Spleen (tissue), 11 donors: ENCODE data around the gene BEND7. TPM values are rescaled to one million over a fixed set of nuclear protein-coding genes. Genes with fewer than 3 reads are reported as not detected.

ENCODE experiments used
- DNase-seq: peaks from one replicate; pipeline ENCODE4 v3.0.0-alpha.2; 2020
- H3K27ac ChIP-seq, 8 donors: fragments of 200-600 bp; sonication (generic) in 7 of 8; 1 replicate in 4 of 8; 2 replicates in 4 of 8; pipeline versions ENCODE4 v1.5.0 to v1.8.0; 2016 to 2021; ENCODE audit warnings: inconsistent platforms in 4 of 8, mild to moderate bottlenecking in 4 of 8, moderate library complexity in 1 of 8
- H3K27me3 ChIP-seq, 7 donors: fragments of 200-600 bp; sonication (generic) in 6 of 7; replicated peaks in 1 of 7; 1 replicate in 4 of 7; 2 replicates in 3 of 7; pipeline versions ENCODE4 v1.5.0 to v1.8.0; 2016 to 2021; ENCODE audit warnings: inconsistent platforms in 3 of 7, mild to moderate bottlenecking in 1 of 7
- H3K36me3 ChIP-seq, 6 donors: fragments of 200-600 bp; sonication (generic) in 5 of 6; 1 replicate in 4 of 6; 2 replicates in 2 of 6; pipeline versions ENCODE4 v1.5.0 to v1.8.0; 2016 to 2021; ENCODE audit warnings: inconsistent platforms in 2 of 6
- H3K4me1 ChIP-seq, 6 donors: fragments of 200-600 bp; sonication (generic) in 5 of 6; 1 replicate in 3 of 6; 2 replicates in 3 of 6; pipeline versions ENCODE4 v1.5.0 to v1.8.0; 2016 to 2021; ENCODE audit warnings: inconsistent platforms in 3 of 6
- H3K4me3 ChIP-seq, 8 donors: fragments of 200-600 bp; sonication (generic) in 7 of 8; 1 replicate in 4 of 8; 2 replicates in 4 of 8; pipeline versions ENCODE4 v1.5.0 to v1.8.0; 2016 to 2021; ENCODE audit warnings: inconsistent platforms in 4 of 8, mild to moderate bottlenecking in 4 of 8, moderate library complexity in 2 of 8
- H3K9me3 ChIP-seq, 8 donors: fragments of 200-600 bp; sonication (generic) in 7 of 8; 1 replicate in 4 of 8; 2 replicates in 4 of 8; pipeline versions ENCODE4 v1.5.0 to v1.8.0; 2016 to 2021; ENCODE audit warnings: inconsistent platforms in 4 of 8
- CTCF ChIP-seq, 11 experiments: fragments of 200-600 bp in 7 of 11; fragments of 450-650 bp in 4 of 11; sonication (generic) in 4 of 11; IDR thresholded peaks in 8 of 11; conservative IDR thresholded peaks in 3 of 11; 1 replicate in 7 of 11; 2 replicates in 4 of 11; pipeline versions ENCODE4 v1.4.0 to v1.8.0; 2016 to 2021; ENCODE audit warnings: antibody characterized with exemption in 11 of 11, inconsistent platforms in 4 of 11, mild to moderate bottlenecking in 1 of 11
- POLR2A ChIP-seq, 3 donors: fragments of 450-650 bp; IDR thresholded peaks; one replicate each; pipeline ENCODE4 v1.5.1; 2017; ENCODE audit warnings: antibody characterized with exemption in 3 of 3, mild to moderate bottlenecking in 1 of 3
- POLR2AphosphoS5 ChIP-seq, 3 donors: sonication (generic); formaldehyde crosslinking; IDR thresholded peaks; one replicate each; pipeline ENCODE4 v1.5.1; 2017; ENCODE audit warnings: antibody characterized with exemption in 3 of 3
- WGBS, 5 donors: extraction: QIAGEN DNeasy Blood & Tissue Kit in 3 of 5; methylation state at CpG; one replicate each; pipeline versions ENCODE4 v1.1.5 to v1.1.7; 2013 to 2018; 5-methylcytosine and 5-hydroxymethylcytosine counted together
- intact Hi-C: fragments of 100-400 bp; cut with DNase I; formaldehyde crosslinking; loops from one replicate; pipeline ENCODE4 v1.15.0; 2023; ENCODE audit warnings: low total_unique reads
- polyA plus RNA-seq, 3 donors: library from polyadenylated mRNA; stranded (reverse); fragments of 200-250 nt; gene quantifications; one replicate each; pipeline ENCODE4 v1.2.1, GENCODE V29; 2013
- total RNA-seq, 7 donors: library from RNA; depleted of rRNA in 3 of 7; stranded (reverse); fragments of >200 nt in 3 of 7; fragmentation: NEBNext Ultra II Directional in 4 of 7; extraction: Animal tissue kit (Norgen Biotek cat#: 25700) in 4 of 7; gene quantifications; one replicate each; pipeline versions ENCODE4 v1.1.0 to v1.2.1, GENCODE V29; 2016 to 2021
- donor health status: healthy with polysubstance abuse.
- donor health status: DM: no; HTN: no; CAD: no; lungs with moderate emphysema.
- donor health status: DM: no; HTN: no; CAD: no.
- donor health status: Bipolar disorder and iron deficiency.
- donor health status: healthy.
- donor health status: DM: no; HTN: no; CAD: no.
- donor health status: DM: yes; HTN: yes; CAD: no.

The BEND7 gene
- total and polyA plus RNA-seq, 10 donors, result 0.93 to 20.2 (median 10.6) TPM

- Histone ChIP-seq H3K27ac (no peak overlapping the region), H3K4me1 (no peaks in the 10 kb centered on the region), H3K4me3 (no peak overlapping the region), H3K9me3 (peaks cover 0 to 6% (median 0%) of the 10 kb centered on the region in 8 donors), H3K36me3 (no peaks in the 10 kb centered on the region), H3K27me3 (peaks cover 0 to 15% (median 0%) of the 10 kb centered on the region in 7 donors)
- no peak for TF ChIP-seq POLR2A (IDR thresholded peaks at IDR 0.05)
- TF ChIP-seq CTCF (IDR thresholded peaks at IDR 0.05 in 8 of 11, conservative IDR thresholded peaks at IDR 0.05 in 3 of 11), result no peak
- TF ChIP-seq POLR2AphosphoS5 (IDR thresholded peaks at IDR 0.05), result no peak
- intact Hi-C loops, result no loop called here
- no peak for DNase-seq
- WGBS, 5 donors, result 84 to 97% (median 91%) methylated on average over 3 of the region's 3 CpGs
Observed at GRCh38 chr10:13401142-13401541, 127.7 kb downstream of the BEND7 start.

GRCh38 chr10:13400196-13400965 lies 128.4 kb downstream of the BEND7 start:
- no peak for DNase-seq
- Histone ChIP-seq H3K27me3 (peaks cover 0 to 15% (median 0%) of the 10 kb centered on the region in 7 donors), H3K9me3 (peaks cover 0 to 6% (median 0%) of the 10 kb centered on the region in 8 donors), H3K4me3 (no peak overlapping the region), H3K36me3 (no peaks in the 10 kb centered on the region), H3K27ac (no peak overlapping the region), H3K4me1 (no peaks in the 10 kb centered on the region)
- intact Hi-C loops, result no loop called here
- 80 to 85% (median 82%) methylated on average over 15 of the region's 15 CpGs for WGBS, 5 donors
- TF ChIP-seq CTCF (IDR thresholded peaks at IDR 0.05 in 8 of 11, conservative IDR thresholded peaks at IDR 0.05 in 3 of 11) (no peak), POLR2A (IDR thresholded peaks at IDR 0.05) (no peak)

- H3K9me3 ChIP-seq, result peaks cover 0 to 6% (median 0%) of the 10 kb centered on the region in 8 donors
- no peak for DNase-seq
- H3K27ac ChIP-seq, result no peak overlapping the region
- 73 to 89% (median 85%) methylated on average over 2 of the region's 2 CpGs for WGBS, 5 donors
- no peaks in the 10 kb centered on the region for H3K4me1 ChIP-seq
- intact Hi-C loops, result no loop called here
- H3K36me3 ChIP-seq, result no peaks in the 10 kb centered on the region
- H3K27me3 ChIP-seq, result peaks cover 0 to 15% (median 0%) of the 10 kb centered on the region in 7 donors
- no peak overlapping the region for H3K4me3 ChIP-seq
- TF ChIP-seq CTCF (IDR thresholded peaks at IDR 0.05 in 8 of 11, conservative IDR thresholded peaks at IDR 0.05 in 3 of 11) (no peak), POLR2A (IDR thresholded peaks at IDR 0.05) (no peak), POLR2AphosphoS5 (IDR thresholded peaks at IDR 0.05) (no peak)
Observed at GRCh38 chr10:13399752-13400151, 129.1 kb downstream of the BEND7 start.

- Histone ChIP-seq H3K4me1 (no peaks in the 10 kb centered on the region), H3K36me3 (no peaks in the 10 kb centered on the region), H3K27ac (no peak overlapping the region), H3K9me3 (peaks cover 0 to 6% (median 0%) of the 10 kb centered on the region in 8 donors), H3K4me3 (no peak overlapping the region), H3K27me3 (peaks cover 0 to 15% (median 0%) of the 10 kb centered on the region in 7 donors)
- no peak for TF ChIP-seq CTCF (IDR thresholded peaks at IDR 0.05 in 8 of 11, conservative IDR thresholded peaks at IDR 0.05 in 3 of 11)
- TF ChIP-seq POLR2AphosphoS5 (IDR thresholded peaks at IDR 0.05), result no peak
- no peak for TF ChIP-seq POLR2A (IDR thresholded peaks at IDR 0.05)
- DNase-seq, result no peak
- intact Hi-C loops, result no loop called here
- 83 to 90% (median 85%) methylated on average over 8 of the region's 8 CpGs for WGBS, 5 donors
Observed at GRCh38 chr10:13399236-13399635, 129.6 kb downstream of the BEND7 start.
